ENCODE data around the gene MSI2. TPM values are rescaled to one million over a fixed set of nuclear protein-coding genes. Genes with fewer than 3 reads are reported as not detected.
A peak's percentile ranks its signal among the peaks of the same experiment; 100 is the strongest.

The MSI2 gene
- total RNA-seq, 1 donor from 2014 or later = 23.1 TPM

DNA sequence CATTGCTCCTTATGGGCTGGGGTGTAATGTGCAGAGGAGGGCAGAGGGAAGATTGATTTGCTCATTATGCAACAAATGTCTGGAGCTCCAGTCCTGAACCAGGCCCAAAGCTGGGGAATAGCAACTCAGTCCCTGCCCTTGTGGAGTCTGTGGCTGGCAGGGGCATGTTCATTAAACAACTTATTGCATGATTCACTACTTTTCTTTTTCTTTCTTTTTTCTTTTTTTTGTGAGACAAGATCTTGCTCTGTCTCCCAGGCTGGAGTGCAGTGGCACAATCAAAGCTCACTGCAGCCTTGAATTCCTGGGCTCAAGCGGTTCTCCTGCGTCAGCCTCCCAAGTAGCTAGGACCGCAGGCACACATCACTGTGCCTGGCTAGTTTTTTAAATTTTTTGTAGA is 23.1 kb downstream of the MSI2 start:
- no peak for DNase-seq (ENCODE audit: low spot score)
- Mint-ChIP-seq H3K4me3 (ENCODE audit: unreplicated experiment) (no peak overlapping the region), H3K27ac (ENCODE audit: unreplicated experiment) (no peak overlapping the region), H3K4me1 (ENCODE audit: low read depth) (peaks cover 10% of the 10 kb centered on the region), H3K9me3 (ENCODE audit: low read depth) (no peaks in the 10 kb centered on the region), H3K36me3 (ENCODE audit: low read depth) (peaks cover 3% of the 10 kb centered on the region), H3K27me3 (ENCODE audit: low read depth) (no peaks in the 10 kb centered on the region)
- TF ChIP-seq, protein P1, sequence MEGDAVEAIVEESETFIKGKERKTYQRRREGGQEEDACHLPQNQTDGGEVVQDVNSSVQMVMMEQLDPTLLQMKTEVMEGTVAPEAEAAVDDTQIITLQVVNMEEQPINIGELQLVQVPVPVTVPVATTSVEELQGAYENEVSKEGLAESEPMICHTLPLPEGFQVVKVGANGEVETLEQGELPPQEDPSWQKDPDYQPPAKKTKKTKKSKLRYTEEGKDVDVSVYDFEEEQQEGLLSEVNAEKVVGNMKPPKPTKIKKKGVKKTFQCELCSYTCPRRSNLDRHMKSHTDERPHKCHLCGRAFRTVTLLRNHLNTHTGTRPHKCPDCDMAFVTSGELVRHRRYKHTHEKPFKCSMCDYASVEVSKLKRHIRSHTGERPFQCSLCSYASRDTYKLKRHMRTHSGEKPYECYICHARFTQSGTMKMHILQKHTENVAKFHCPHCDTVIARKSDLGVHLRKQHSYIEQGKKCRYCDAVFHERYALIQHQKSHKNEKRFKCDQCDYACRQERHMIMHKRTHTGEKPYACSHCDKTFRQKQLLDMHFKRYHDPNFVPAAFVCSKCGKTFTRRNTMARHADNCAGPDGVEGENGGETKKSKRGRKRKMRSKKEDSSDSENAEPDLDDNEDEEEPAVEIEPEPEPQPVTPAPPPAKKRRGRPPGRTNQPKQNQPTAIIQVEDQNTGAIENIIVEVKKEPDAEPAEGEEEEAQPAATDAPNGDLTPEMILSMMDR (IDR thresholded peaks at IDR 0.05) = no peak

DNA sequence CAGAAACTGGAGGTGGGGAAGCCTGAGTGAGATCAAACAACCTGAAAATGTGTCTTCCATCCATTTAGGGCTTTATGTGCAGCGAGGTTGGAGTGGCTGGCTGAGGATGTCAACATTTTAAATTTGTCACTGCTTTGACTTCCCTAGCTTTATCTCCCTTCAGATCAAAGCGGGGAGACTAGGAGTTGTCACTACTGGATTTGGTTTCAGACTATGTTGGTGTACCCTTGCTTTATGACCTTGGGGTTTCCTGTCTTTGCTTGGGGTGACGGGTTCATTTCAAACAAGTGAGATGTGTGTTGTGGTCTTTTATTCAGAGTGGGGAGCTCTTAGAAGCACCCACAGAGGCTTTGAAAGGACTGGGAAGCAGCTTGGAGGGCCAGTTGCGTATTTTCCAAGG is 25.6 kb downstream of the MSI2 start:
- H3K9me3 Mint-ChIP-seq (ENCODE audit: low read depth) = no peaks in the 10 kb centered on the region
- TF ChIP-seq, protein P1 (IDR thresholded peaks at IDR 0.05) = no peak
- H3K27me3 Mint-ChIP-seq (ENCODE audit: low read depth) = no peaks in the 10 kb centered on the region
- DNase-seq (ENCODE audit: low spot score) = no peak
- H3K4me3 Mint-ChIP-seq (ENCODE audit: unreplicated experiment) = no peak overlapping the region
- H3K27ac Mint-ChIP-seq (ENCODE audit: unreplicated experiment) = no peak overlapping the region
- H3K4me1 Mint-ChIP-seq (ENCODE audit: low read depth) = peaks cover 28% of the 10 kb centered on the region
- peaks cover 3% of the 10 kb centered on the region for H3K36me3 Mint-ChIP-seq (ENCODE audit: low read depth)

DNA sequence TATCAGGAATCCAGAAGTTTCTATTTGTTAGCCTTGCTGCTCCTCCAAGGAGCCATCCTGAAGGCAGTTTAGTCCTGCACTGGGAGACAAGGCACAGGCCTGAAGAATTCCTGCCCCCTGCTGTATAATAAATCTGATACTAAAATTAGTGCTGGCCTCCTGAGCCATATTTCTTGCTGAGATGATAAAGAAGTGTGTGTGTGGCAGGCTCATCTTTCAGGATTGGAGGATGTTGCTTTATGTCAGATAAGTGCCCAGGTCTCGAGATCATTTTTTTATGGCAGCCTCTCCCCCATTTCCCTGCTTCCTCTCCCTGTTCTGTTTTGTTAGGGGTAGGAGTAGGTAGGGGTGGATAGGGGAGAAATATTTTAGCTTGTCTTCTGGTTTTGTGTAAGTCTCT is 26.0 kb downstream of the MSI2 start:
- H3K36me3 Mint-ChIP-seq (ENCODE audit: low read depth) = peaks cover 3% of the 10 kb centered on the region
- no peak overlapping the region for H3K4me3 Mint-ChIP-seq (ENCODE audit: unreplicated experiment)
- TF ChIP-seq, protein P1 (IDR thresholded peaks at IDR 0.05) = peak; percentile 36

DNA sequence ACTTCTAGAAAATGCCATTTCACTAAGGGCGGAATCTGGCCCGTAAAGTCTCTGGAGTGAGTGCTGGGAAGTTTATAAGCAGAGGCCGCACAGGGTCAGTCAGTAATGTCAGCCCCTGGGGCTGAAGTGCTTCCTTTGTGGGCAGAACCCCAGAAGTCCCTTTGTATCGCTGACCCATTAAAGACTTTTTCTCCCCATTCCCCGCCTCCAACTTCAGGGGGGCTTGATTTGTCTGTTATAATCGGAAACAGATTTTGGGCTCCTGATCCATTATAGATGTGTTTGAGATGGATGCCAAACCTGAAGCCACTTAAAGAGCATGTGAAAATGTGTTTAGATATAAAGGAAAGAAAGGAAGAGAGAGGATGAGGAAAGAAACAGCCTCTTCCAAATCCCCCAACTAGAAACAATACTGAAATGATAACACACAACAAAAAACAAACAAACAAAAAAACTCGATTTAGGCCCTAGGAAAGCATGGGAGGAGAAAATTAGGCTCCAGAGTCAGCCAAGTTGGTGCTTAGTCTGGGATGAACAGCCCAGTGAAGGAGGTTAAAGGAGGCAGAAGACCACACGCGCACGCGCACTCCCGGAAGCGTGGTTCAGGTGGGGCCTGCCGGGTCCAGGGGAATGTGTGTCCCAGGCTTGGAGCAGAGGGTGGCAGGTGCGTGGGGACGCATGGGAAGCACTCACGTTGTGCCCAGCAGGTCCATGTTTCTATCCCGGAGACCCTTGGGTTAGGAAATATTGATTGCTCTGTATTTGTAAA is 27.1 kb downstream of the MSI2 start:
- DNase-seq (ENCODE audit: low spot score) = no peak
- TF ChIP-seq, protein P1 (IDR thresholded peaks at IDR 0.05) = no peak
- no peak overlapping the region for H3K4me3 Mint-ChIP-seq (ENCODE audit: unreplicated experiment)
- no peak overlapping the region for H3K27ac Mint-ChIP-seq (ENCODE audit: unreplicated experiment)
- H3K9me3 Mint-ChIP-seq (ENCODE audit: low read depth) = no peaks in the 10 kb centered on the region
- peaks cover 28% of the 10 kb centered on the region for H3K4me1 Mint-ChIP-seq (ENCODE audit: low read depth)
- H3K36me3 Mint-ChIP-seq (ENCODE audit: low read depth) = peaks cover 3% of the 10 kb centered on the region
- no peaks in the 10 kb centered on the region for H3K27me3 Mint-ChIP-seq (ENCODE audit: low read depth)

More for the DNA sequence above, 26.0 kb downstream of the MSI2 start:
- Mint-ChIP-seq H3K27ac (ENCODE audit: unreplicated experiment) (no peak overlapping the region), H3K4me1 (ENCODE audit: low read depth) (peaks cover 28% of the 10 kb centered on the region), H3K27me3 (ENCODE audit: low read depth) (no peaks in the 10 kb centered on the region), H3K9me3 (ENCODE audit: low read depth) (no peaks in the 10 kb centered on the region)
- no peak for DNase-seq (ENCODE audit: low spot score)

DNA sequence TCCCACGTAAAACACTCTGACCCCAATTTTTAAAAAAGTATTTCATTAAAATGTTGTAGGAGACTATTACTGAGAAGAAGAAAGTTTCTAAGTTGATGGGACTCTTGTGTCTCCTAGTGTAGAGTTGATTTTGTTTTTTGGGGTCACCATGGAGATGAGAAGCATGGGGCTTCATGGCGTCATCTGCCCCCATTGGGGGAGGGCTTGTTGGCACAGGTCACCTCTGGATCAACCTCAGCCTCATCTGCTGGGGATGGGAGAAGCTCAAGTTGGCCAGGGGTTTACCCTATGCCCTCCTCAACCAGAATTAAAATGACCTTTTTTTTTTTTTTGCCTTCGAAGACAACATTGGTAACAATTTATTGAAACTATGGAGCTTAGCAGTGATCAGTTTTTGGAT is 28.3 kb downstream of the MSI2 start:
- Mint-ChIP-seq H3K27me3 (ENCODE audit: low read depth) (no peaks in the 10 kb centered on the region), H3K4me3 (ENCODE audit: unreplicated experiment) (no peak overlapping the region), H3K9me3 (ENCODE audit: low read depth) (no peaks in the 10 kb centered on the region), H3K27ac (ENCODE audit: unreplicated experiment) (no peak overlapping the region), H3K4me1 (ENCODE audit: low read depth) (peaks cover 28% of the 10 kb centered on the region), H3K36me3 (ENCODE audit: low read depth) (peaks cover 3% of the 10 kb centered on the region)
- TF ChIP-seq, protein P1 (IDR thresholded peaks at IDR 0.05) = no peak
- DNase-seq (ENCODE audit: low spot score) = no peak

Measured in chondrocyte (in vitro differentiated cells).